SK-N-SH treated with all-trans-retinoic acid at 6 μM for 48 hours (cell line): ENCODE results near the gene FAF1.

Experiments used
- ATAC-seq: fragments of 200-7000 bp; cut with Tn5 transposase; 3 replicates; pipeline ENCODE4 v1.9.1; 2020; ENCODE audit warnings: mild to moderate bottlenecking, moderate library complexity
- ARNTL ChIP-seq: fragments of 450-650 bp; formaldehyde crosslinking; IDR thresholded peaks from 2 replicates; pipeline ENCODE4 v1.5.0; 2020; ENCODE audit warnings: low read depth, mild to moderate bottlenecking, moderate library complexity, borderline replicate concordance
- CSDC2 ChIP-seq: fragments of 250-450 bp; sonication (Bioruptor Pico); IDR thresholded peaks from 2 replicates; pipeline ENCODE4 v1.5.0; 2020; ENCODE audit warnings: mild to moderate bottlenecking, moderate library complexity
- CSRNP3 ChIP-seq: fragments of 250-450 bp; sonication (Bioruptor Pico); IDR thresholded peaks from 2 replicates; pipeline ENCODE4 v1.5.1; 2021; ENCODE audit warnings: mild to moderate bottlenecking, moderate library complexity
- ESRRG ChIP-seq: fragments of 250-450 bp; sonication (Bioruptor Pico); IDR thresholded peaks from 2 replicates; pipeline ENCODE4 v1.6.1; 2021; ENCODE audit warnings: mild to moderate bottlenecking
- ISL1 ChIP-seq: fragments of 250-450 bp; sonication (Bioruptor Pico); IDR thresholded peaks from 2 replicates; pipeline ENCODE4 v2.1.2; 2022; ENCODE audit warnings: mild to moderate bottlenecking, moderate library complexity
- OSR1 ChIP-seq: fragments of 250-450 bp; sonication (Bioruptor Pico); IDR thresholded peaks from 2 replicates; pipeline ENCODE4 v1.8.0; 2022; ENCODE audit warnings: moderate library complexity, mild to moderate bottlenecking, inconsistent platforms
- POU6F1 ChIP-seq: fragments of 250-450 bp; sonication (Bioruptor Pico); IDR thresholded peaks from 2 replicates; pipeline ENCODE4 v1.8.0; 2021; ENCODE audit warnings: low read depth, mild to moderate bottlenecking, moderate library complexity, borderline replicate concordance
- PPARA ChIP-seq: fragments of 250-450 bp; sonication (Bioruptor Pico); IDR thresholded peaks from 2 replicates; pipeline ENCODE4 v1.5.0; 2020; ENCODE audit warnings: mild to moderate bottlenecking, borderline replicate concordance
- SNAI2 ChIP-seq: fragments of 250-450 bp; sonication (Bioruptor Pico); IDR thresholded peaks from 2 replicates; pipeline ENCODE4 v1.5.0; 2020; ENCODE audit warnings: mild to moderate bottlenecking, moderate library complexity
- TCF4 ChIP-seq: fragments of 250-450 bp; sonication (Bioruptor Pico); IDR thresholded peaks from 2 replicates; pipeline ENCODE4 v1.8.0; 2021; ENCODE audit warnings: mild to moderate bottlenecking, moderate library complexity, borderline replicate concordance
- TOX ChIP-seq: fragments of 250-450 bp; sonication (Bioruptor Pico); IDR thresholded peaks from 2 replicates; pipeline ENCODE4 v1.8.0; 2021; ENCODE audit warnings: mild to moderate bottlenecking, moderate library complexity, borderline replicate concordance
- TSHZ2 ChIP-seq: fragments of 250-450 bp; sonication (Bioruptor Pico); IDR thresholded peaks from 2 replicates; pipeline ENCODE4 v1.5.0; 2020; ENCODE audit warnings: mild to moderate bottlenecking, moderate library complexity
- ZC3H10 ChIP-seq: fragments of 250-450 bp; sonication (Bioruptor Pico); IDR thresholded peaks from 2 replicates; pipeline ENCODE4 v1.5.1; 2021; ENCODE audit warnings: mild to moderate bottlenecking, moderate library complexity
- ZFP30 ChIP-seq: fragments of 450-650 bp; formaldehyde crosslinking; IDR thresholded peaks from 2 replicates; pipeline ENCODE4 v1.5.0; 2022; ENCODE audit warnings: mild to moderate bottlenecking, moderate library complexity
- ZNF565 ChIP-seq: fragments of 450-650 bp; formaldehyde crosslinking; conservative IDR thresholded peaks from 2 replicates; pipeline ENCODE4 v1.5.0; 2020; ENCODE audit warnings: low read depth, mild to moderate bottlenecking, moderate library complexity
- ZNF70 ChIP-seq: fragments of 450-650 bp; formaldehyde crosslinking; IDR thresholded peaks from 2 replicates; pipeline ENCODE4 v1.5.0; 2020; ENCODE audit warnings: mild to moderate bottlenecking, moderate library complexity
- ZNF8 ChIP-seq: fragments of 450-650 bp; formaldehyde crosslinking; IDR thresholded peaks from 2 replicates; pipeline ENCODE4 v1.5.0; 2020; ENCODE audit warnings: mild to moderate bottlenecking, moderate library complexity
- TF ChIP-seq, protein P1 (sequence below): fragments of 250-450 bp; sonication (Bioruptor Pico); IDR thresholded peaks from 2 replicates; pipeline ENCODE4 v1.5.1; 2020; ENCODE audit warnings: low read depth, mild to moderate bottlenecking, moderate library complexity
- TF ChIP-seq, protein P2 (sequence below): fragments of 250-450 bp; sonication (Bioruptor Pico); IDR thresholded peaks from 2 replicates; pipeline ENCODE4 v1.8.0; 2020; ENCODE audit warnings: mild to moderate bottlenecking, moderate library complexity, borderline replicate concordance

Gene FAF1

DNA sequence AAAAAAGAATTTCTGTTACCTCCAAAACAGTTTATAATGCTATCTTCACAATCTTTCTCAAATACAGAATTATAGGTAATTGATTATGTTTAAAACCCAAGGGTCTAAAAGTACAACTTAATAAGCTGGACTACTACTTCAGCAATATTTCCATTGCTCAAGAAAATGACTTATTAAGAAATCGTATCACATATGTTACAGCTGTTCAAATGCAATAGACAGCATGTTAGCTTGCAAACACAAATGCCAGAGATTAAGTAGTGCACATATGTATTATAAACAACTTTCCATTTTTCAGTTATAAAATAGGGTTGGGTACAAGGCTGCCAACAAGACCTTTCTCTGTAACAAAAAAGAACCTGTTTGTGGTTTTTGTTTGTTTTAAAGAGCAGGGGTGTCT, 325.8 kb downstream of the FAF1 start:
- no peak for ATAC-seq
- no peak for TF ChIP-seq ZNF565
- TF ChIP-seq, protein P1, sequence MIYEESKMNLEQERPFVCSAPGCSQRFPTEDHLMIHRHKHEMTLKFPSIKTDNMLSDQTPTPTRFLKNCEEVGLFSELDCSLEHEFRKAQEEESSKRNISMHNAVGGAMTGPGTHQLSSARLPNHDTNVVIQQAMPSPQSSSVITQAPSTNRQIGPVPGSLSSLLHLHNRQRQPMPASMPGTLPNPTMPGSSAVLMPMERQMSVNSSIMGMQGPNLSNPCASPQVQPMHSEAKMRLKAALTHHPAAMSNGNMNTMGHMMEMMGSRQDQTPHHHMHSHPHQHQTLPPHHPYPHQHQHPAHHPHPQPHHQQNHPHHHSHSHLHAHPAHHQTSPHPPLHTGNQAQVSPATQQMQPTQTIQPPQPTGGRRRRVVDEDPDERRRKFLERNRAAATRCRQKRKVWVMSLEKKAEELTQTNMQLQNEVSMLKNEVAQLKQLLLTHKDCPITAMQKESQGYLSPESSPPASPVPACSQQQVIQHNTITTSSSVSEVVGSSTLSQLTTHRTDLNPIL (CRISPR knock-in tag), result no peak
- no peak for TF ChIP-seq ESRRG (CRISPR knock-in tag)
- no peak for TF ChIP-seq ZNF70 (CRISPR knock-in tag)
- TF ChIP-seq ZC3H10 (CRISPR knock-in tag), result no peak
- TF ChIP-seq, protein P2, sequence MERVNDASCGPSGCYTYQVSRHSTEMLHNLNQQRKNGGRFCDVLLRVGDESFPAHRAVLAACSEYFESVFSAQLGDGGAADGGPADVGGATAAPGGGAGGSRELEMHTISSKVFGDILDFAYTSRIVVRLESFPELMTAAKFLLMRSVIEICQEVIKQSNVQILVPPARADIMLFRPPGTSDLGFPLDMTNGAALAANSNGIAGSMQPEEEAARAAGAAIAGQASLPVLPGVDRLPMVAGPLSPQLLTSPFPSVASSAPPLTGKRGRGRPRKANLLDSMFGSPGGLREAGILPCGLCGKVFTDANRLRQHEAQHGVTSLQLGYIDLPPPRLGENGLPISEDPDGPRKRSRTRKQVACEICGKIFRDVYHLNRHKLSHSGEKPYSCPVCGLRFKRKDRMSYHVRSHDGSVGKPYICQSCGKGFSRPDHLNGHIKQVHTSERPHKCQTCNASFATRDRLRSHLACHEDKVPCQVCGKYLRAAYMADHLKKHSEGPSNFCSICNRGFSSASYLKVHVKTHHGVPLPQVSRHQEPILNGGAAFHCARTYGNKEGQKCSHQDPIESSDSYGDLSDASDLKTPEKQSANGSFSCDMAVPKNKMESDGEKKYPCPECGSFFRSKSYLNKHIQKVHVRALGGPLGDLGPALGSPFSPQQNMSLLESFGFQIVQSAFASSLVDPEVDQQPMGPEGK (CRISPR knock-in tag), result no peak
- no peak for TF ChIP-seq CSDC2 (CRISPR knock-in tag)
- TF ChIP-seq, all 23 proteins: peak for 0

- no peak for ATAC-seq
- TF ChIP-seq ZC3H10 (CRISPR knock-in tag) (no peak), CSRNP3 (CRISPR knock-in tag) (no peak), ZNF565 (no peak), POU6F1 (CRISPR knock-in tag) (no peak), ARNTL (no peak), PPARA (CRISPR knock-in tag) (no peak), ZNF8 (CRISPR knock-in tag) (no peak), OSR1 (no peak), TSHZ2 (CRISPR knock-in tag) (no peak), TOX (no peak), ISL1 (CRISPR knock-in tag) (no peak), CSDC2 (CRISPR knock-in tag) (no peak), TCF4 (CRISPR knock-in tag) (no peak)
- TF ChIP-seq, protein P2 (CRISPR knock-in tag), result no peak
- TF ChIP-seq, protein P1 (CRISPR knock-in tag), result no peak
Measured at GRCh38 chr1:50633465-50633864, 326.6 kb downstream of the FAF1 start.

DNA sequence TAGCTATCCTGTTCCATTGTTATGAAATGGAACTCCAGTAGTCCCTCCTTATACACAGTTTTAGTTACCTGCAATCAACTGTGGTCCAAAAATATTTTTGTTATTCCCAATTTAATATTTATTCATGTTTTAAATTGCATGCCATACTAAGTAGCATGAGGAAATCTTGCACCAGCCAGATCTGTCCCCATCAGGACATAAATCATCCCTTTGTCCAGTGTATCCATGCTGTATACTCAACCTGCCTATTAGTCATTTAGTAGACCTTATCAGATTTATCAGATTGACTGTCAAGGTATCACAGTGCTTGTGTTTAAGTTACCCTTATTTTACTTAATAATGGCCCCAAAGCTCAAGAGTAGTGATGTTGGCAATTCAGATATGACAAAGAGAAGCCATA, 328.9 kb downstream of the FAF1 start:
- no peak for ATAC-seq
- TF ChIP-seq ESRRG (CRISPR knock-in tag) (no peak), ISL1 (CRISPR knock-in tag) (no peak), TSHZ2 (CRISPR knock-in tag) (no peak), ZFP30 (CRISPR knock-in tag) (no peak), PPARA (CRISPR knock-in tag) (no peak), SNAI2 (CRISPR knock-in tag) (no peak), ARNTL (no peak)
- TF ChIP-seq, protein P2 (CRISPR knock-in tag), result no peak
